OCI-LY7 (cell line): ENCODE measurements around the gene ATP4A.

Experiments used
- CTCF ChIP-seq: fragments of 200-600 bp; sonication (generic); conservative IDR thresholded peaks from 2 replicates; pipeline ENCODE4 v1.5.1; 2014; ENCODE audit warnings: mild to moderate bottlenecking, antibody characterized with exemption, low read length, moderate library complexity, mixed read lengths
- EZH2phosphoT487 ChIP-seq: fragments of 200-600 bp; sonication (generic); IDR thresholded peaks from 2 replicates; pipeline ENCODE4 v1.6.1; 2018; ENCODE audit warnings: low read depth, borderline replicate concordance, mild to moderate bottlenecking, mixed run types, antibody characterized with exemption, low read length, moderate library complexity, mixed read lengths

GRCh38 chr19:35524181-35524837 is 39.1 kb downstream of the ATP4A start:
- TF ChIP-seq CTCF (no peak), EZH2phosphoT487 (no peak)
